ENCODE data around the gene RYR3.

RYR3 gene

GRCh38 chr15:33882921-33883320 is 572.2 kb downstream of the RYR3 start:
- no peak for DNase-seq (ENCODE audit: low read depth in 2 of 2)

- DNase-seq (ENCODE audit: low read depth in 2 of 2), result no peak
Observed at GRCh38 chr15:33888176-33888575, 577.4 kb downstream of the RYR3 start.

GRCh38 chr15:33894193-33894592 is 583.4 kb downstream of the RYR3 start:
- DNase-seq (ENCODE audit: low read depth in 2 of 2), result no peak

GRCh38 chr15:33902043-33902442 is 591.3 kb downstream of the RYR3 start:
- DNase-seq (ENCODE audit: low read depth in 2 of 2), result no peak

- DNase-seq (ENCODE audit: low read depth in 2 of 2), result no peak
Observed at GRCh38 chr15:33903661-33904060, 592.9 kb downstream of the RYR3 start.

GRCh38 chr15:33907326-33907725 is 596.6 kb downstream of the RYR3 start:
- no peak for DNase-seq (ENCODE audit: low read depth in 2 of 2)

- no peak for DNase-seq (ENCODE audit: low read depth in 2 of 2)
Observed at GRCh38 chr15:33908406-33908805, 597.6 kb downstream of the RYR3 start.

- no peak for DNase-seq (ENCODE audit: low read depth in 2 of 2)
Observed at GRCh38 chr15:33910741-33911140, 600.0 kb downstream of the RYR3 start.

- DNase-seq (ENCODE audit: low read depth in 2 of 2), result no peak
Observed at GRCh38 chr15:33912326-33912725, 601.6 kb downstream of the RYR3 start.

- no peak for DNase-seq (ENCODE audit: low read depth in 2 of 2)
Observed at GRCh38 chr15:33913459-33913858, 602.7 kb downstream of the RYR3 start.
